OCI-LY7 (cell line): ENCODE data around the gene NKG7.

ENCODE experiments used
- CTCF ChIP-seq: fragments of 200-600 bp; sonication (generic); conservative IDR thresholded peaks from 2 replicates; pipeline ENCODE4 v1.5.1; 2014; ENCODE audit warnings: mild to moderate bottlenecking, antibody characterized with exemption, low read length, moderate library complexity, mixed read lengths
- EZH2phosphoT487 ChIP-seq: fragments of 200-600 bp; sonication (generic); IDR thresholded peaks from 2 replicates; pipeline ENCODE4 v1.6.1; 2018; ENCODE audit warnings: low read depth, borderline replicate concordance, mild to moderate bottlenecking, mixed run types, antibody characterized with exemption, low read length, moderate library complexity, mixed read lengths

GRCh38 chr19:51359294-51359693, 13.2 kb downstream of the NKG7 start:
- TF ChIP-seq CTCF, result no peak
- TF ChIP-seq EZH2phosphoT487, result no peak
